Measurements from ENCODE around the gene CCDC15. TPM values are rescaled to one million over a fixed set of nuclear protein-coding genes. Genes with fewer than 3 reads are reported as not detected.

Gene CCDC15
- total RNA-seq, 1 donor from 2014 or later, result not detected

DNA sequence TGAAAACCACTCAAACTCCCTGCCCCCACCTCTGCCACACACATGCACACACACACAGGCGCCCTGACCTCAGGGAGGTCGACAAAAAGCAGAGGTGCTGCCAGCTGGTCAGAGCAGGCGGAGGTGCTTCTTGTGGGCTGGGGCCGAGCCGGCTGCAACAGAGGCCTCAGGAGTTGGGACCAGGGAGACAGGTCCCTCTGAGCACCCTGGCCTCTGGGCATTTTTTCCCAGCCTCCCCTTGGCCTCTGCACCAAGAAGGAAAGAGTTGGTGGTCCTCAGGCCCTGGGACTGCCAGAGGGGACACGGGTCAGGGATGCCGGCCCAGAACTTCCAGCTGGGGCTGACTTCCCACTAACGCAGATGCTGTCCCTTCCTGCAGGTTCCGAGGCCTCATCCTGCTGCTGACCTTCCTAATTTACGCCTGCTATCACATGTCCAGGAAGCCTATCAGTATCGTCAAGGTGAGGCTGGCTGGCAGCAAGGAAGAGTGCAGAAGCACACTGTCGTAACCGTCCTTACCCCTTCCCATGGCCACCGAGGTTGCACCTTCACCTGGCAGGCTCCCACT lies 122.5 kb downstream of the CCDC15 start:
- Histone ChIP-seq H3K9me3 (no peaks in the 10 kb centered on the region), H3K27me3 (no peaks in the 10 kb centered on the region), H3K36me3 (no peaks in the 10 kb centered on the region), H3K4me3 (no peak overlapping the region), H3K27ac (no peak overlapping the region), H3K4me1 (no peaks in the 10 kb centered on the region)
- no peak for DNase-seq (ENCODE audit: low spot score in 2 of 2)
- intact Hi-C loops (cut with DNase I), result no loop called here
- TF ChIP-seq, protein P1, sequence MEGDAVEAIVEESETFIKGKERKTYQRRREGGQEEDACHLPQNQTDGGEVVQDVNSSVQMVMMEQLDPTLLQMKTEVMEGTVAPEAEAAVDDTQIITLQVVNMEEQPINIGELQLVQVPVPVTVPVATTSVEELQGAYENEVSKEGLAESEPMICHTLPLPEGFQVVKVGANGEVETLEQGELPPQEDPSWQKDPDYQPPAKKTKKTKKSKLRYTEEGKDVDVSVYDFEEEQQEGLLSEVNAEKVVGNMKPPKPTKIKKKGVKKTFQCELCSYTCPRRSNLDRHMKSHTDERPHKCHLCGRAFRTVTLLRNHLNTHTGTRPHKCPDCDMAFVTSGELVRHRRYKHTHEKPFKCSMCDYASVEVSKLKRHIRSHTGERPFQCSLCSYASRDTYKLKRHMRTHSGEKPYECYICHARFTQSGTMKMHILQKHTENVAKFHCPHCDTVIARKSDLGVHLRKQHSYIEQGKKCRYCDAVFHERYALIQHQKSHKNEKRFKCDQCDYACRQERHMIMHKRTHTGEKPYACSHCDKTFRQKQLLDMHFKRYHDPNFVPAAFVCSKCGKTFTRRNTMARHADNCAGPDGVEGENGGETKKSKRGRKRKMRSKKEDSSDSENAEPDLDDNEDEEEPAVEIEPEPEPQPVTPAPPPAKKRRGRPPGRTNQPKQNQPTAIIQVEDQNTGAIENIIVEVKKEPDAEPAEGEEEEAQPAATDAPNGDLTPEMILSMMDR (IDR thresholded peaks at IDR 0.05), result no peak

DNA sequence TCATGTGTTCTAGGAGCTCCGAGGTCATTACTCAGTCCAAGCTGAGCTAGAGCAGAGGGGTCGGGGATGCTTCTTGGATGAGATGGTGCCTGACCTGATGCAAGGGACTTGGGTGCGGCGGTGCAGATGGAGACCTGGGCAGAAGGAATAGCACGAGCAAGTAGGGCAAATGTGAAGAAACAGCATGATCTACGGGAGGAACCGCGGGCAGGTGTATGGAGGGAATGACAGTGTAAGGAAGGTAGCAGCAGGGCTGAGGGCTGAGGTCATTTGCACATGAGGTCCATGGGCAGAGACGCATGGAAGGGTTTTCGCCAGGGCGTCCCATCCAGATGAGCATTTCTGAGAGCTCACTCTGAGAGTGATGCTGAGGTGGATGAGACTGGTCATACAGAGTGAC lies 124.0 kb downstream of the CCDC15 start:
- TF ChIP-seq, protein P1 (IDR thresholded peaks at IDR 0.05), result no peak
- Histone ChIP-seq H3K27me3 (no peaks in the 10 kb centered on the region), H3K9me3 (no peaks in the 10 kb centered on the region), H3K27ac (no peak overlapping the region), H3K36me3 (no peaks in the 10 kb centered on the region), H3K4me1 (no peaks in the 10 kb centered on the region), H3K4me3 (no peak overlapping the region)
- intact Hi-C loops (cut with DNase I), result no loop called here
- DNase-seq (ENCODE audit: low spot score in 2 of 2), result no peak

DNA sequence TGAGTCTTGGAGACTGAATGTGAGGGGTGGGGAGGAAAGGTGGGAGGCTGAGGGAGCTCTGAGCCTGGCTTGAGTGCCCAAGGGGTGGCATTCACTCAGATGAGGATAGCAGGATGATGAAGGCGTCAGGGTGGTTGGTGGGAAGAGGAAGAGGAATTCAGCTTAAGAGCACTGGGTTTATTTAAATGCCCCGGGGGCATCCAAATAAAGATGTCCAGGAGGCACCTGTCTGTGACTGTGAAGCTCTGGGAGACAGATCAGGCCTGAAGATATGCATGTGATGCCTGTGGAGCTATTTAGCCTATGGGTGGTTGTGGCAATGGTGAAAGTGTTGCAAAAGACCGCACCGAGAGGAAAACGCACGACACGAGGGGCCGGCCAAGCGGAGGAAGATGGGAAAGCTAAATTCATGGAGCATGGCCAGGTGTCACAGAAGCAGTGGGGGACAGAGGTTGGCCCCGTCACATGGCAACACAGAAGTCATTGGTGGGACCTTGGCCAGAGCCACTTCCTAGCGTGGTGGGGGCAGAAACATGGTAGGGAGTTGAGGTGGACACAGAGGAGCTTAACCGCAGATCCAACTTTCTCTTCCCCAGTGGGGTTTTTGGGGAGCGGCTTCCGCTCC lies 124.6 kb downstream of the CCDC15 start:
- Histone ChIP-seq H3K36me3 (no peaks in the 10 kb centered on the region), H3K4me3 (no peak overlapping the region), H3K27ac (no peak overlapping the region), H3K4me1 (no peaks in the 10 kb centered on the region), H3K9me3 (no peaks in the 10 kb centered on the region), H3K27me3 (no peaks in the 10 kb centered on the region)
- TF ChIP-seq, protein P1 (IDR thresholded peaks at IDR 0.05), result no peak
- no peak for DNase-seq (ENCODE audit: low spot score in 2 of 2)
- intact Hi-C loops (cut with DNase I), result no loop called here

DNA sequence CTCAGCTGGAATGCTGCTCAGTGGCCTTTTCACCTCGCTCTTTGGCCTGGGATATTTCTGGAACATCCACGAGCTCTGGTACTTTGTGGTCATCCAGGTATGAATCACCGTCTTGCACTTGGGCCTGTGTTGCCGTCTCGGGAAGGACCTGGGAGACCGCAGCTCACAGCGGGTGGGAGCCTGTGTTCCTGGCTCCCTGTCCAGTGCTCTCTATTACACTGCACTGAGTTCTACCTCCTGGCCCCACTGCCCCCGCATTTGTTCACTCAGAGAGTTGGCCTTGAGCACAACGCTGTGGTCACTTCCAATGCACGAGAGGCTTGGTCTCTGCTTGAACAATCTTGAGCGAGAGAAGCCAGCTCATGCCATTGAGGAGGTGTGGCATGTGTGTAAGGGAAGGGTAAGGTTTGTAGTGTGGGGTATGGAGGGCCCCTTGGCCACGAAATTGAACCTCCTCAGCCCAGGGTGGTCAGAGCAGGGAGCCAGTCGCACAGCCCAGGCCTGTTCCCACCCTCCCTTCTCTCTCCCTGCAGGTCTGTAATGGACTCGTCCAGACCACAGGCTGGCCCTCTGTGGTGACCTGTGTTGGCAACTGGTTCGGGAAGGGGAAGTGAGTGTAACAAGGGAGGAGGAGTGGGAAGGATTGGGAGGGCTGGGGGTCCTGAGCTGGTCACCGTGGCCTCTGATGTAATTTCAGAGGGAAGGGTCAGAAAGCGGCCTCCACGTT lies 125.3 kb downstream of the CCDC15 start:
- H3K36me3 ChIP-seq, result no peaks in the 10 kb centered on the region
- no peak for DNase-seq (ENCODE audit: low spot score in 2 of 2)
- no peaks in the 10 kb centered on the region for H3K27me3 ChIP-seq
- H3K27ac ChIP-seq, result no peak overlapping the region
- no peaks in the 10 kb centered on the region for H3K9me3 ChIP-seq
- no peaks in the 10 kb centered on the region for H3K4me1 ChIP-seq
- intact Hi-C loops (cut with DNase I), result no loop called here
- TF ChIP-seq, protein P1 (IDR thresholded peaks at IDR 0.05), result no peak
- no peak overlapping the region for H3K4me3 ChIP-seq

DNA sequence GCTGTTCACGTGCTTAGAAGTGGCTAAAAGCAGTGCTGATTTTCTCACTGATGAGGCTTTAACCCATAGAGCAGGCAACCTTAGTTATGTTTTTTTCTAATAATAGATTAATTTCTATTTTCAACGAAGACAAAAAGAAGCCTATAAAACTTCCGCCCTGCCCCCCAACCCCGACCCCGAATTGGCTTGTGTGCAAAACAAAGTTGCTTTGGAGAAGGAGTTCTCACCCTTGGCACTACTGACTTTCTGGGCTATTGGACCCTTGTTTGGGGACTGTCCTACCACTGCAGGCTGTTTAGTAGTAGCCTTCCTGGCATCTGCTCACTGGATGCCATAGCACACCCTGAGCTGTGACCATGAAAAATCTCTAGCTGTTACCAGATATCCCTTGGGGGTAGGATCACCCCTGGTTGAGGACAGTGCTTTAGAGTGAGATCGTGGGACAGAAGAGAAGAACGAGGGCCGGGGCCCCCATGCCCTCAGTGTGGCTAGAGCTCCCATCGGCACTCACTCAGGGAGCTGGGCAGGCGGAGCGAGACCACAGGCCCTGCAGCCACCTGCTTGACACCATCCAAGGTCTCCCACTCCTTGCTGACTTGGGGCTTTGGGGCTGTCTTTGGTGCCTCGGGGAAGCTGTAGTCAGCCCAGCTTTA lies 126.0 kb downstream of the CCDC15 start:
- Histone ChIP-seq H3K27me3 (no peaks in the 10 kb centered on the region), H3K4me1 (no peaks in the 10 kb centered on the region), H3K9me3 (no peaks in the 10 kb centered on the region), H3K27ac (no peak overlapping the region), H3K4me3 (no peak overlapping the region), H3K36me3 (no peaks in the 10 kb centered on the region)
- intact Hi-C loops (cut with DNase I), result no loop called here
- TF ChIP-seq, protein P1 (IDR thresholded peaks at IDR 0.05), result no peak
- no peak for DNase-seq (ENCODE audit: low spot score in 2 of 2)

Measured in ascending aorta (tissue), 2 donors.